B cell (primary cell): ENCODE results near the gene SLC25A26.

Experiments
- CTCF ChIP-seq: fragments of 200-600 bp; IDR thresholded peaks from one replicate; pipeline ENCODE4 v1.8.0; 2022; ENCODE audit warnings: antibody characterized with exemption, mild to moderate bottlenecking
- EZH2 ChIP-seq: IDR thresholded peaks from 2 replicates; pipeline ENCODE4 v1.6.1; 2012; ENCODE audit warnings: borderline replicate concordance, low read depth, mild to moderate bottlenecking, moderate library complexity, low read length; ENCODE audit not compliant: insufficient read depth, poor library complexity, severe bottlenecking

GRCh38 chr3:66382142-66382541, 161.3 kb downstream of the SLC25A26 start:
- TF ChIP-seq CTCF (no peak), EZH2 (no peak)
